Measurements from ENCODE around the gene PLXNB3.

- TF ChIP-seq POLR2A (IDR thresholded peaks at IDR 0.05; ENCODE audit: low read length) (no peak), GATA1 (IDR thresholded peaks at IDR 0.05; ENCODE audit: low read depth, low read length) (no peak)
Measured at GRCh38 chrX:153818571-153819383, 54.7 kb downstream of the PLXNB3 start.
